SU-DHL-6 (cell line): ENCODE measurements around the gene MPHOSPH9.

ENCODE experiments used
- EZH2phosphoT487 ChIP-seq: fragments of 200-600 bp; sonication (generic), shearing (Covaris generic); conservative IDR thresholded peaks from 2 replicates; pipeline ENCODE4 v1.6.1; 2018; ENCODE audit warnings: mild to moderate bottlenecking, antibody characterized with exemption, low read length, moderate library complexity, mixed read lengths
- TF ChIP-seq, protein P1 (sequence below): fragments of 200-600 bp; sonication (generic); IDR thresholded peaks from one replicate; pipeline ENCODE4 v1.5.1; 2017; ENCODE audit warnings: antibody characterized with exemption, mild to moderate bottlenecking, low read length, moderate library complexity; ENCODE audit not compliant: insufficient read depth, poor library complexity, severe bottlenecking

GRCh38 chr12:123115409-123116121 lies 117.4 kb downstream of the MPHOSPH9 start:
- TF ChIP-seq, protein P1, sequence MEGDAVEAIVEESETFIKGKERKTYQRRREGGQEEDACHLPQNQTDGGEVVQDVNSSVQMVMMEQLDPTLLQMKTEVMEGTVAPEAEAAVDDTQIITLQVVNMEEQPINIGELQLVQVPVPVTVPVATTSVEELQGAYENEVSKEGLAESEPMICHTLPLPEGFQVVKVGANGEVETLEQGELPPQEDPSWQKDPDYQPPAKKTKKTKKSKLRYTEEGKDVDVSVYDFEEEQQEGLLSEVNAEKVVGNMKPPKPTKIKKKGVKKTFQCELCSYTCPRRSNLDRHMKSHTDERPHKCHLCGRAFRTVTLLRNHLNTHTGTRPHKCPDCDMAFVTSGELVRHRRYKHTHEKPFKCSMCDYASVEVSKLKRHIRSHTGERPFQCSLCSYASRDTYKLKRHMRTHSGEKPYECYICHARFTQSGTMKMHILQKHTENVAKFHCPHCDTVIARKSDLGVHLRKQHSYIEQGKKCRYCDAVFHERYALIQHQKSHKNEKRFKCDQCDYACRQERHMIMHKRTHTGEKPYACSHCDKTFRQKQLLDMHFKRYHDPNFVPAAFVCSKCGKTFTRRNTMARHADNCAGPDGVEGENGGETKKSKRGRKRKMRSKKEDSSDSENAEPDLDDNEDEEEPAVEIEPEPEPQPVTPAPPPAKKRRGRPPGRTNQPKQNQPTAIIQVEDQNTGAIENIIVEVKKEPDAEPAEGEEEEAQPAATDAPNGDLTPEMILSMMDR: no peak
- TF ChIP-seq EZH2phosphoT487: no peak
